ENCODE results near the gene PXDN.

The PXDN gene

DNA sequence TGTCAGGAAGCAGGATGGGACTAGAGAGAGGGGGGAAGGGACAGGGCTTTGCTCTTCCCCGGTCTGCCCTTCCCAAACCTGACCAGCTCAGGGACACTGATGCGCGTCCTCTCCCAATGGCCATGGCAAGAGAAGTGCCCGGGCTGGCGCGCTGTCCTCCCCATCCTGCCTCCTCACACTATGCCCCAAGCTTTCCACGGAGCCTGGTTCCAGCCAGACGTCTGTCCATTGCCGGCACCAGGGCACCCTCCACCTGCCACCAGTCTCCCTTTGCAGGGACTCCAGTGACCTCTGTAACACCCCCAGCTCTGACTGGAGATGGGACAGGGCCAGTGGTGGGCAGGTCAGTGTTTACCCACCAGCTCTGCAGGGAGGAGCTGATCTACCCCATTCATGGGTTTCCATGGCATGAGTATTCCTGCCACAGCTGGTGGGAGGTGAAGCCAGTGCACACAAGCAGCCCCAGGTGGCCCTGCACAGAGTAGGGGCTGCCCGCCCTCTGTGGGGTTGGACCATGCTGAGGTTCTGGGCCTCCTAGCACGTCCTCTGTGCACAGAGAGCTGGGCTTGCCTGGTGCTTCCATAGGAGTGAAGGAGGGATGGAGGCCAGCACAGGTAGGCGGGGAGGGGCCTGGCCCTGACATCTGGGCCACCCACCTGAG, 109.5 kb downstream of the PXDN start:
- TF ChIP-seq, protein P1, sequence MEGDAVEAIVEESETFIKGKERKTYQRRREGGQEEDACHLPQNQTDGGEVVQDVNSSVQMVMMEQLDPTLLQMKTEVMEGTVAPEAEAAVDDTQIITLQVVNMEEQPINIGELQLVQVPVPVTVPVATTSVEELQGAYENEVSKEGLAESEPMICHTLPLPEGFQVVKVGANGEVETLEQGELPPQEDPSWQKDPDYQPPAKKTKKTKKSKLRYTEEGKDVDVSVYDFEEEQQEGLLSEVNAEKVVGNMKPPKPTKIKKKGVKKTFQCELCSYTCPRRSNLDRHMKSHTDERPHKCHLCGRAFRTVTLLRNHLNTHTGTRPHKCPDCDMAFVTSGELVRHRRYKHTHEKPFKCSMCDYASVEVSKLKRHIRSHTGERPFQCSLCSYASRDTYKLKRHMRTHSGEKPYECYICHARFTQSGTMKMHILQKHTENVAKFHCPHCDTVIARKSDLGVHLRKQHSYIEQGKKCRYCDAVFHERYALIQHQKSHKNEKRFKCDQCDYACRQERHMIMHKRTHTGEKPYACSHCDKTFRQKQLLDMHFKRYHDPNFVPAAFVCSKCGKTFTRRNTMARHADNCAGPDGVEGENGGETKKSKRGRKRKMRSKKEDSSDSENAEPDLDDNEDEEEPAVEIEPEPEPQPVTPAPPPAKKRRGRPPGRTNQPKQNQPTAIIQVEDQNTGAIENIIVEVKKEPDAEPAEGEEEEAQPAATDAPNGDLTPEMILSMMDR (IDR thresholded peaks at IDR 0.05; ENCODE audit: unreplicated experiment in 3 of 3) = no peak
- no peak overlapping the region for H3K4me3 Mint-ChIP-seq
- H3K27me3 Mint-ChIP-seq (ENCODE audit: low read depth) = no peaks in the 10 kb centered on the region
- peaks cover 3% of the 10 kb centered on the region for H3K9me3 Mint-ChIP-seq
- peaks cover 17% of the 10 kb centered on the region for H3K4me1 Mint-ChIP-seq
- H3K36me3 Mint-ChIP-seq (ENCODE audit: low read depth) = peaks cover 67% of the 10 kb centered on the region
- H3K27ac Mint-ChIP-seq = no peak overlapping the region

- Mint-ChIP-seq H3K4me1 (peaks cover 17% of the 10 kb centered on the region), H3K27ac (peak overlapping the region in 1 of 3 experiments; percentile 86), H3K9me3 (peaks cover 6% of the 10 kb centered on the region), H3K36me3 (ENCODE audit: low read depth) (peaks cover 69% of the 10 kb centered on the region), H3K4me3 (no peak overlapping the region), H3K27me3 (ENCODE audit: low read depth) (no peaks in the 10 kb centered on the region)
- TF ChIP-seq, protein P1 (IDR thresholded peaks at IDR 0.05; ENCODE audit: unreplicated experiment in 3 of 3) = no peak
Measured at GRCh38 chr2:1633936-1634587, 110.3 kb downstream of the PXDN start.

GRCh38 chr2:1633092-1633671, 111.1 kb downstream of the PXDN start:
- peaks cover 10% of the 10 kb centered on the region for H3K9me3 Mint-ChIP-seq
- peaks cover 23% of the 10 kb centered on the region for H3K4me1 Mint-ChIP-seq
- TF ChIP-seq, protein P1 (IDR thresholded peaks at IDR 0.05; ENCODE audit: unreplicated experiment in 3 of 3) = no peak
- H3K36me3 Mint-ChIP-seq (ENCODE audit: low read depth) = peaks cover 74% of the 10 kb centered on the region
- H3K4me3 Mint-ChIP-seq = peak overlapping the region in 1 of 3 experiments; percentile 10
- no peaks in the 10 kb centered on the region for H3K27me3 Mint-ChIP-seq (ENCODE audit: low read depth)
- H3K27ac Mint-ChIP-seq = peak overlapping the region in 2 of 3 experiments; percentile 3 to 86

DNA sequence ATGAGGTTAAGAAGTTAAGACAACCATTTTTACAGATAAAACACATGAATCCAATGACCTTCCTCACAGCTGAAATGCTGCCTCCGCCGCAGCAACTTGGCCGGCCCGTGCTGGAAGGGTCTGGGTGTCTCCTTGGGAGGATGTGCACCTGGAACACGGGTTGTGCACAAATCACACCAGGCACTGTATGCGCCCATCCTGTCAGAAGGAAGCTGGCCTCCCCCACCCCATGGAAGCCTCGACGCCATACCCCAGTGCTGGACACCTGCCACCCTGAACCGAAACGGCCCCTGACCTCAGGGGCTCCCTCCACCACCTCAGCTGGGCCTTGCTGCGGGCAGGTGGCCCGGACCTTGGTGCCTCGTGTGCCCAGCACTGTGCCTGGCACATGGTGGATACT, 111.8 kb downstream of the PXDN start:
- TF ChIP-seq, protein P1 (IDR thresholded peaks at IDR 0.05; ENCODE audit: unreplicated experiment in 3 of 3) = no peak
- peak overlapping the region in 1 of 3 experiments; percentile 34 for H3K27ac Mint-ChIP-seq
- no peak overlapping the region for H3K4me3 Mint-ChIP-seq
- no peaks in the 10 kb centered on the region for H3K27me3 Mint-ChIP-seq (ENCODE audit: low read depth)
- H3K36me3 Mint-ChIP-seq (ENCODE audit: low read depth) = peaks cover 80% of the 10 kb centered on the region
- peaks cover 23% of the 10 kb centered on the region for H3K4me1 Mint-ChIP-seq
- peaks cover 10% of the 10 kb centered on the region for H3K9me3 Mint-ChIP-seq

GRCh38 chr2:1632002-1632348, 112.3 kb downstream of the PXDN start:
- Mint-ChIP-seq H3K27me3 (ENCODE audit: low read depth) (no peaks in the 10 kb centered on the region), H3K4me3 (no peak overlapping the region), H3K27ac (peak overlapping the region in 2 of 3 experiments; percentile 34 to 88)

More at GRCh38 chr2:1632002-1632348, 112.3 kb downstream of the PXDN start:
- H3K4me1 Mint-ChIP-seq = peaks cover 25% of the 10 kb centered on the region
- H3K36me3 Mint-ChIP-seq (ENCODE audit: low read depth) = peaks cover 77% of the 10 kb centered on the region
- TF ChIP-seq, protein P1 (IDR thresholded peaks at IDR 0.05; ENCODE audit: unreplicated experiment in 3 of 3) = no peak
- H3K9me3 Mint-ChIP-seq = peaks cover 10% of the 10 kb centered on the region

Measured in nephron (organoid).